ENCODE data around the gene TOGARAM1.

The TOGARAM1 gene

DNA sequence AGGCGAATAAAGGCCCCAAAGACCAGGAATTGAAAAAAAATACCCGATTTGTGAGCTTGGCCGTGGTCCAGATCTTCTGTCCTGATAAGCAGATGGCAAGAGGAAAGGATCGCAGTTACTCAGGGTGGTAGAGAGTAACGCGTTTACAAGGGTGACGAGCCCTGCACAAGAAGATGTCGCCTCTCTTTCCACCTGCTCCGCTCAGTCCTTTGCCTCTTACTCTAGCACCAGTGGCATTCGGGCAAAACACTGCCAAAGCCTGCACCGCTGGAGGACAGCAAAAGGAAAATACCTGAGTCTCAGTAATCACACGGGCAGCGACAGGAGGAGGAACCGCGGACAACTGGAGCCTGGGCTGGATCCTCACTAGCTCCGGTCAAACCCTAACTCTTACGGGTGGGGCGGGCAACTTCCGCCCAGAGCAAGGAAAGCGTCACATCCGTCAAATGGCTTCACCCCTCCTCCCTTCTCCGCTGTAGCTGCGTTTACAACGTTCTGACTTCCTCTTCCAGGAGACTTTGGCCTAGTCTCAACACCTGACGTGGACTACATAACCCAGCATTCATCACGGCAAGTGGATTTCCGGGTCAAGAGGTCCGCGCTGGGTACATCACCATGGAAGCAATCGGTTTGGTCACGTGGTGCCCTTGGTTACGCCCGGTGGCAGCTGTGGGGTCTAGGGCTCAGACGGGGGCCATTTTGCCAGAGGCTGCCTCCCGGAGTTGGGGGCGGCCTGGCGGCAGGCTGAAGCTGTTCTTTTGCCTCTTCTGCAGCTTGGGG is at the start of gene TOGARAM1, which contains the start of gene KLHL28:
Gene TOGARAM1, plus strand, starts transcription at position 637 of the 780 bp plus-strand sequence. CDS start 232 bp downstream, outside the sequence.
Gene KLHL28, minus strand, starts transcription at position 394 of the 780 bp plus-strand sequence. CDS start 16,019 bp downstream, outside the sequence.
- DNase-seq (ENCODE audit: low spot score) = peak; percentile 97

DNA sequence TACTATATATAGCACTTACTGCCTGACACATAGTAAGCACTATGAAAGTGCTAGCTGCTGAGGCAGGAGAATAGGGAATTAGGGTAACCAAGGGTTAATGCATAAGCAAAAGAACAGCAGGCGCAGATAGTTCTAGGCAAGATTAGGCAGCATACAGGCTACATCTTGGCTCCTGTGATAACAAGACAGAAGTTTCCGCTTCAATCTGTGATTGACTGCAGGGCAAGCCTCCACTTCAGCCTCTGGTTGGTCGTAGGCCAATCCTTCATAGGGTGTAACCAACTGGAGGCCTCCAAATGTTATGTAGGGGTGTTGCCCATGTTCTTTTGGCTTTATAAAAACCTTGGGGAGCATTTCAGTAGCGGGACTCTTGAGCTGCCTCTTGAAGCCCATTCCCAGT is 47.1 kb upstream of the TOGARAM1 start:
- no peak for DNase-seq (ENCODE audit: low spot score)

- DNase-seq (ENCODE audit: low spot score) = peak; percentile 6
These were observed 33.2 kb upstream of the TOGARAM1 start for GRCh38 chr14:44928793-44929192.

GRCh38 chr14:44935155-44935554 is 26.8 kb upstream of the TOGARAM1 start:
- no peak for DNase-seq (ENCODE audit: low spot score)

DNA sequence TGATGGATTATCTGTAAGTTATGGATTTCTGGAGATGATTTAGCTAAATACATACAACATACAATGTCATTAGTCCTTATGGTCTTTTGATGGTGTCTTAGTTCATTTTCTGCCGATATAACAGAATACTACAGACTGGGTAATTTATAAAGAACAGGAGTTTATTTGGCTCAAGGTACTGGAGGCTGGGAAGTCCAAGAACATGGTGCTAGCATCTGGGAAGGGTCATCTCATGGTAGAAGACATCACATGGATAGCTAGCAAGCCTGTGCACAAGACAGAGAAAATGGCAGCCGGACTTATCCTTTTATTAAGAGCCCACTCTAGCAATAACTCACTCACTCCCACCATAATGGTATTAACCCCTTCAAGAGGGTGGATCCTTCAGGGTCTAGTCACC is 24.4 kb upstream of the TOGARAM1 start:
- no peak for DNase-seq (ENCODE audit: low spot score)

GRCh38 chr14:44940211-44940610 is 21.8 kb upstream of the TOGARAM1 start:
- no peak for DNase-seq (ENCODE audit: low spot score)

DNA sequence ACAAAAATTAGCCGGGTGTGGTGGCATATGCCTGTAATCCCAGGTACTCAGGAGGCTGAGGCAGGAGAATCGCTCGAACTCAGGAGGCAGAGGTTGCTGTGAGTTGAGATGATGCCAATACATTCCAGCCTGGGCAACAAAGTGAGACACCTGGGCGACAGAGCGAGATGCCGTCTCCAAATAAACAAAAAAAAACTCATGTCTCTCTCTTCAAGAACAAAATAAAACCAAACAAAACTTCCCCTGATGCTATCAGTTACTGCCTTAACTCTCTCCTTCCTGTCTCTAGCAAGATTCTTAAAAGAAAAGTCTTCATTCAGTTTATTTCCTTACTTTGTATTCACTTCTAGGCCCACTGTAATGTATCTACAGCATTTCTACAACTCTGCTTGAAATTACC is 21.0 kb upstream of the TOGARAM1 start:
- DNase-seq (ENCODE audit: low spot score) = no peak

- DNase-seq (ENCODE audit: low spot score) = no peak
These were observed 20.4 kb upstream of the TOGARAM1 start for GRCh38 chr14:44941591-44941990.

GRCh38 chr14:44942436-44942835 is 19.6 kb upstream of the TOGARAM1 start:
- no peak for DNase-seq (ENCODE audit: low spot score)

DNA sequence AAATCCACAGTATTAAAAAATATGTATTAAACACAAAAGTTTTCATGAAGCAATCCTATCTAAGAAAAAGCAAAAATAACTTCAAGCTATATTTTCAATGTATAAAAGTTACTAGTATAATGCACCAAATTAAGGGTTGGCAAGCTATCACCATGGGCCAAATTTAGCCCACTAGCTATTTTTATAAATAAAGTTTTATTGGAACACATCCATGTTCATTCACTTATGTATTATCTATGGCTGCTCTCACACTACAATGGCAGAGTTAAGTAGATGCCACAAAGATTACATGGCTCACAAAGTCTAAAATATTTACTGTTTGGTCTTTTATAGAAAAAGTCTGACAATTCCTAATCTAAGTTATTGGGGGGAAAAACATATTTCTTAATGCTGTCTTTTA is 17.9 kb upstream of the TOGARAM1 start:
- DNase-seq (ENCODE audit: low spot score) = no peak

DNA sequence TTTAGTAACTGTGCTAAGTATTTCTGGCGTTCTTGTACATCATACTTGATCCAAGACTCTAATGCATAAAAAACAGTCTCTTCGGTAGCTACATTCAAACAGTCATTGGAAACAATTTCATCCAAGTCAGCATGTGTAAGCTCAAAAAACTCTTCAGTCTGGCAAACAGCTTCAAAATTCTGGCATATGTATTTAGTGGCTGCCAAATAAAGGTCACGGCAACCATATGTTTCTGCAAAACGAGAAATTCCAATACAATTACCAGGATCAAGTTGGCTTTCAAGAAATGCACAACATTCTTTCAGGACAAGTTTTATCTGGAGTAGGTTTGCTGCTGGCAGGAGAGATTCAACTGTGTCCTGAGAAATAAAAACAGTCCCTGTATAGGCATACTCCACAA is 16.7 kb upstream of the TOGARAM1 start:
- DNase-seq (ENCODE audit: low spot score) = no peak

DNA sequence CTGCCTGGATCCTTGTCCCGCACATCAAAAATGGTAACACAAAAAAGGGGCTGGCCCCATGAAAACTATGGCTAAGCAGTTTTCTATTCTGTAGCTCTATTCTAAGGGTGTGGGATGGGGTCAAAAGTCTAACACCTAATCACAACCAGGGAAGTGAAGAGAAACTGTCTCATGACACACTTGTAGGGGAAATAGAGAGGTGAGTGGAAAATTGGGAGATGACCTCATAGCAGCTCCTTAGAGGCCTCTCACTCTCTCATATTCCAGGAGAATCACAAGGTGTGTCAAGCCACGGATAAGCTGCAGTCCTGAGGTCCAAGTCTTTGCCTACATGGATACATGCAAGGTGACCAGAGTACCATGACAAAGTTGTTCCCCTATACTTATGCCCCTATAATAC is 10.9 kb upstream of the TOGARAM1 start:
- DNase-seq (ENCODE audit: low spot score) = no peak

DNA sequence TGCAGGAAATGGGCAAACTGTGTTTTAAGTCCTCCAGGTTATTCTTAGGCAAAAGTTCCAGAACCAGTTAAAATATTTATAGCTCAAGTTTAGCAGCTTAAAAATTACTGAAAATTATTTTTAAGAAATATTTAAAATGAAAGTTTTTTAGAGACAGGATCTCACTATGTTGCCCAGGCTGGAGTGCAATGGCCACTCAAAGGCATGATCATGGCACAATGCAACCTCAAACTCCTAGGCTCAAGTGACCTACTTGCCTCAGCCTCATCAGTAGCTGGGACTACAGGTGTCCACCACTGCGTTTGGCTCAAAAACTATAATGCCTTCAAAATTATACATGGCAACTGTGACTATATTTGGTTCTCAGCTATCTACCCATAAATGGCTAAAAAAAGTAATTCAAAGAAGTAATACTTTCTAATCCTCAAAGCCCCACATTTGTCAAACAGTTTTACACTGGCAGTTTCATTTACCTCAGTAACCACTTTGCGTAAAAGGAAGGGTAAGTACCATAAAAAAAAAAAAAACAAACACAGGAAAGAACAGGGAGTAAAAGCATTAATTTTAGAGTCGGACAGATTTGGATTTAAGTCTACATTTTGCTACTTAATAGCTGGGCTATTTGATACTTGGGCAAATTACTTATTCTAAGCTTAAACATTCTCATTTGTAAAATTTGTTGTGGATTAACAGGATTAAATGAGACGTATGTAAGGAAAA is 9.4 kb upstream of the TOGARAM1 start:
- no peak for DNase-seq (ENCODE audit: low spot score)

DNA sequence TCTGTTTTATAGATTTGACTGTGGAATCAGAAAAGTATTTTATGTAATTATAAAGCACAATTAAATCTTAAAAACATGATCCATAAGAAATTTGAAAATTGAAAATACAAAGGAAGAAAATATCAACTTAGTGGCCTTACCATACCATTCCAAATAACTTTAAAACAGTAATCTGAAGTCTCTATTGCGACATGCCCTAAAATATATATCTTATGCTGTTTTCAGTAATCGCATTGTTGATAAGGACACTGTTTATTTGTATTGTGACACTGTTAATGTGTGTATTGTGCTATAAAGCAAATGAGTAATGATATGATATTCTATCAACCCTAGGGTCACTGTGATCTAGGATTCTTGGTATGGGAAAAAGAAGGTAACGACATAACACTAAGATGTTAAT is 7.2 kb upstream of the TOGARAM1 start:
- DNase-seq (ENCODE audit: low spot score) = no peak

DNA sequence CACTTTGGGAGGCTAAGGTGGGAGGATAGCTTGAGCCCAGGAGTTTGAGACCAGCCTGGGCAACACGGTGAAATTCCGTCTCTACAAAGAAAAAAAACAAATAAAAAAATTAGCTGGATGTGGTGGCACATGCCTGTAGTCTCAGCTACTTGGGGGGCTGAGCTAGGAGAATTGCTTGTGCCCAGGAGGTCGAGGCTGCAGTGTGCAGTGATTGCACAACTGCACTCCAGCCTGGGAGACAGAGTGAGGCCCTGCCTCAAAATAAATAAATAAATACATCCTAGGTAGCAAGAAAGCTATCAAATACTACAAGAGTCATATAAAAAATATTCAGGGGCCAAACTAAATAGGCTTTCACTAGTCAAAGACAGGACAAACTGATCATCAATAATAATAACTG is 6.5 kb upstream of the TOGARAM1 start:
- no peak for DNase-seq (ENCODE audit: low spot score)

DNA sequence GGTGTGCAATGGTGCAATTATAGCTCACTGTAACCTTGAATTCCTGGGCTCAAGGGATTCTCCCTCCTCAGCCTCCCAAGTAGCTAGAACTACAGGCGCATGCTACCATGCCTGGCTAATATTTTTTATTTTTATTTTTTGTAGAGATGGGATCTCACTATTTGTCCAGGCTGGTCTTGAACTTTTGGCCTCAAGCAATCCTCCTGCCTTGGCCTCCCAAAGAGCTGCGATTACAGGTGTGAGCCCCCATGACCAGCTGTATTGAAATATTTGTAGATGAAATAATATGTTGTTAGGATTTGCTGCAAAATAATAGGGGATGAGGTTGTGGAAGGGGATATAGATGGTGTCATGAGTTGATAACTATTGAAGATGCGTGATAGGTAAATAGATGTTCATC is 5.1 kb upstream of the TOGARAM1 start:
- DNase-seq (ENCODE audit: low spot score) = no peak

DNA sequence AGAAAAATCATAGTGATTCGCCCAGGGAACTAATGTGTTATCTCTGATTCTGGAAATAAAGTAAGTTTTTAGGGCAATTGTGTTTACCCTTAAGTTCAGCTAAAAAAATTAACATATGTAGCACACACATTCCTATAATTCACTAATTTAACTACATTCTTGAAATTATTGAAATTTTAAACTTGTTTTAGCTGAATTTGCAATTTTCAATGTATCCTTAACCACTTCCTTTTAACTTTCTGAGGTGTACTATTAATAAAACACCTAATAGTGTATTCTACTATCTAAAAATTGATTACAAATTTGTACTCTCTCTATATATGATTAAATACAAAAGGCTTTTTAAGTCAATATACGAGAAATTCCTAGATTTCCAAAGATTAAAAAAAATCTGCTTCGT is 2.5 kb upstream of the TOGARAM1 start:
- no peak for DNase-seq (ENCODE audit: low spot score)

DNA sequence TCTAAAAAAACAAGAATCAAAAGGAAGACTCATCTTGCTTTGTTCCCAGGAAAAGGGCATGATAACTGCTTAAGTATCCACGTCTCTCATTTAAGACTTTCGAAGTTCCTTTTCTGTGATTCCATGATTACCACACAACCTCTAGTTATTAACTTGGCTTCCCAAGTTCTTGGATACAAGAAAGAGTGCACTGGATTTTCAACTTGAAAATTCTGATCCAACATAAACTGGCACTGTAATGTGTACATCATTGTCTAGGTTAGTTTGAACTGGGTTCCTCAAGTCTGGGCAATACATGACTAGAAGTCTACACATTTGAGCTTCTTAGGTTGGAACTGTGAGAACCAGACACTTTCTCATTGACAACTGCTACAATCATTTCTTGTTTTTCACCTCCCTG is 1.8 kb upstream of the TOGARAM1 start:
- DNase-seq (ENCODE audit: low spot score) = no peak

DNA sequence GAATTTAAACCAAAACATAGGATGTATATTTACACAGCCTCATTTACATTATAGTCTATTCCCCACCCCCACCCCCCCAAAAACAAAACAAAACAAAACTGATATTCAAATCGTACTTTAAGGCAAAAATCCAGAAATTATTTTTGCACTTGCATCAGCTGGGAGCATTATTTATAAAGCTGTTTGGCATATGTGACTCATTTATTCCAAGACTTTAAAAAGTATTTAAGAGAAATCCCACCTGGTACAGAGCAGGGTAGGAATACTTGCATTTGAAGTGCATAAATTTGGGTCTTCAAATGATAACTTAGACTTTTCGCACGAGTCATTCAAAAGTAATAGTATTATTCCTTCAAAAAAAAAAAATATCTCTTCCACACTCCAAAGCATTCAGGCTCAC is 1.3 kb upstream of the TOGARAM1 start:
- no peak for DNase-seq (ENCODE audit: low spot score)

GRCh38 chr14:44961151-44961553 is 838 bp upstream of the TOGARAM1 start:
- DNase-seq (ENCODE audit: low spot score) = peak; percentile 43

DNA sequence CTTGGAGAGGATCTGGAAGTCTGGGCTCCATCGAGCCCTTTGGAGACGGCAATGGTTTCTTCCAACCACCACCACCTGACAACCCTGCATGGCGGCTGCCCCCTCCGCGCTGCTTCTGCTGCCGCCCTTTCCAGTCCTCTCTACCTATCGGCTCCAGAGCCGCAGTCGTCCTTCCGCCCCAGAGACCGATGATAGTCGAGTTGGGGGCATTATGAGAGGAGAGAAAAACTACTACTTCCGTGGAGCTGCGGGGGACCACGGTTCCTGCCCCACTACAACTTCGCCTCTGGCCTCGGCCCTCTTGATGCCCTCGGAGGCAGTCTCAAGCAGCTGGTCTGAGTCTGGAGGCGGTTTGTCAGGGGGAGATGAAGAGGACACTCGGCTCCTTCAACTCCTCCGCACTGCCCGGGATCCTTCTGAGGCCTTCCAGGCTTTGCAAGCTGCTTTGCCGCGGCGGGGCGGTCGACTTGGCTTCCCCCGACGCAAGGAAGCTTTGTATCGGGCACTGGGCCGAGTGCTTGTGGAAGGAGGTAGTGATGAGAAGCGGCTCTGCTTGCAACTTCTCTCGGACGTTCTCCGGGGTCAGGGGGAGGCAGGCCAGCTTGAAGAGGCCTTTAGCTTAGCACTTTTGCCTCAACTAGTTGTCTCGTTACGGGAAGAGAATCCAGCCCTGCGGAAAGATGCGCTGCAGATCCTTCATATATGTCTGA is 499 bp downstream of the TOGARAM1 start:
- DNase-seq (ENCODE audit: low spot score) = no peak

GRCh38 chr14:44963044-44963528 is 1.1 kb downstream of the TOGARAM1 start:
- DNase-seq (ENCODE audit: low spot score) = no peak
